ENCODE results near the gene DARS1.
"Not testable (repeated sequence)": the region's sequence is repeated elsewhere in the genome, so short reads cannot be mapped to it uniquely, and the experiment has no call there.

DARS1 gene

DNA sequence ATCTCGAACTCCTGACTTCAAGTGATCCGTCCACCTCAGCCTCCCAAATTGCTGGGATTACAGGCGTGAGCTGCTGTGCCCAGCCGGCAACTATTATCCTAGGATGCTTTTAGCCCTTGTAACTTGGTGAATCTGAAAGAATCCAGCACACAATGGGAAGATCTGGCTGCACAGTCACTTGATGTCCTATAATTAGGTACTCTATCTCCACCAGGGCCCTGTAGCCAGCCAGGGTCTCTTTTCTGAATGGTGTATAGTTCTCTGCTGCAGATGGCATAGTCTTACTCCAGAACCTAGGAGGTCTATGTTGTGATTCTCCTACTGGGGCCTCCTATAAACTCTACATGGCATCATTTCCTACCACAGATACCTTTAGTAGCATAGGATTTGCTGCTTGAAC, 95.3 kb downstream of the DARS1 start:
- H3K27ac ChIP-seq (ENCODE audit: extremely low read depth, low read depth, low read length): no peak overlapping the region
- ChIA-PET POLR2A (no interaction called here), CTCF (no interaction called here)
- no peaks in the 10 kb centered on the region for H3K36me3 ChIP-seq (ENCODE audit: control insufficient read depth in 2 of 2, insufficient read depth in 1 of 2, low read length in 2 of 2)
- no peaks in the 10 kb centered on the region for H3K4me1 ChIP-seq (ENCODE audit: control insufficient read depth, insufficient read depth, low read length)
- no peak overlapping the region for H3K4me3 ChIP-seq (ENCODE audit: low read depth, low read length)
- TF ChIP-seq GLI4 (tag by site-specific recombination; IDR thresholded peaks at IDR 0.05) (no peak), ZNF169 (tag by site-specific recombination; IDR thresholded peaks at IDR 0.05) (no peak), ZBTB1 (tag by site-specific recombination; IDR thresholded peaks at IDR 0.05) (no peak), ZNF544 (tag by site-specific recombination; IDR thresholded peaks at IDR 0.05) (no peak), ZNF19 (tag by site-specific recombination; IDR thresholded peaks at IDR 0.05; ENCODE audit: low read depth) (no peak), ZNF292 (tag by site-specific recombination; IDR thresholded peaks at IDR 0.05; ENCODE audit: borderline replicate concordance, low read depth) (no peak), ZNF629 (tag by site-specific recombination; IDR thresholded peaks at IDR 0.05) (no peak), TRIM28 (IDR thresholded peaks at IDR 0.05; ENCODE audit: borderline replicate concordance, low read length) (no peak), SCRT2 (tag by site-specific recombination; IDR thresholded peaks at IDR 0.05) (no peak), ZBTB48 (tag by site-specific recombination; IDR thresholded peaks at IDR 0.05) (no peak)
- TF ChIP-seq, protein P1, sequence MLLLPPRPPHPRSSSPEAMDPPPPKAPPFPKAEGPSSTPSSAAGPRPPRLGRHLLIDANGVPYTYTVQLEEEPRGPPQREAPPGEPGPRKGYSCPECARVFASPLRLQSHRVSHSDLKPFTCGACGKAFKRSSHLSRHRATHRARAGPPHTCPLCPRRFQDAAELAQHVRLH (tag by site-specific recombination; IDR thresholded peaks at IDR 0.05): no peak
- no peaks in the 10 kb centered on the region for H3K9me3 ChIP-seq (ENCODE audit: control insufficient read depth, insufficient read depth, low read depth, low read length)

DNA sequence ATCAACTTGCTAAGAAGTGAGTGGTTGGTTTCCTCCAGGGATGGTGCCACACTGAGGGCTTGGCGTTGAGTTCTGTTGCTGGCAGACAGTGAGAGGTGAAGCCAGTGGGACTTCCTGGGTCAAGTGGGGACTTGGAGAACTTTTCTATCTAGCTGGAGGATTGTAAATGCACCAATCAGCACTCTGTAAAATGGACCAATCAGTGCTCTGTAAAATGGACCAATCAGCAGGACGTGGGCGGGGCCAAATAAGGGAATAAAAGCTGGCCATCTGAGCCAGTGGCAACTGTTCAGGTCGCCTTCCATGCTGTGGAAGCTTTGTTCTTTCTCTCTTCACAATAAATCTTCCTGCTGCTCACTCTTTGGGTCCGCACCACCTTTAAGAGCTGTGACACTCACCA, 96.8 kb downstream of the DARS1 start:
- H3K4me3 ChIP-seq (ENCODE audit: low read depth, low read length); H3K4me1 ChIP-seq (ENCODE audit: control insufficient read depth, insufficient read depth, low read length); H3K36me3 ChIP-seq (ENCODE audit: control insufficient read depth in 2 of 2, insufficient read depth in 1 of 2, low read length in 2 of 2); H3K27ac ChIP-seq (ENCODE audit: extremely low read depth, low read depth, low read length); H3K9me3 ChIP-seq (ENCODE audit: control insufficient read depth, insufficient read depth, low read depth, low read length); POLR2A ChIA-PET: not testable (repeated sequence)
- CTCF ChIA-PET: interaction anchor here (0.6 to 1.1 kb wide), 2 partner anchors 10 to 25 kb away, joined by 3 to 4 read pairs; no protein-coding TSS in a partner anchor

DNA sequence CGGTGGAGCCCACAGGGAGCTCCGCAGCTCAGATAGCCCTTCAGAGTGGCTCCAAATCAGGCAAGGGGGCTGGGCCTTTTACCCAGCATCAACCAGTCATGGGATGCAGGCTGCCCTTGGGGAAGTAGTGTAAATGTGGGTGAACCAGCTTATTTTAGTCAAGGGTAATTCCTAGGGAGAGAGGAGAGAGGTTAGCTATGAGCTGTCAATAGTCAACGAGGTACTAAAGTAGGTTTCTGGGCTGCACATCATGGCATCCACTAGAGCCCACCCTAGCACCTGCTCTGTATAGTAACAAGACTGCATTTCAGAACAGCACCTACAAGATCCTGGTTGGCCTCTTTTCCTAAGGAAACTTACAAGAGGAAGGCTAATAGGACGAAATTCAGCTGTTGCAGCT, 99.7 kb downstream of the DARS1 start:
- Histone ChIP-seq H3K9me3 (ENCODE audit: control insufficient read depth, insufficient read depth, low read depth, low read length) (no peaks in the 10 kb centered on the region), H3K4me3 (ENCODE audit: low read depth, low read length) (no peak overlapping the region), H3K4me1 (ENCODE audit: control insufficient read depth, insufficient read depth, low read length) (no peaks in the 10 kb centered on the region), H3K27ac (ENCODE audit: extremely low read depth, low read depth, low read length) (no peak overlapping the region), H3K36me3 (ENCODE audit: control insufficient read depth in 2 of 2, insufficient read depth in 1 of 2, low read length in 2 of 2) (no peaks in the 10 kb centered on the region)
- POLR2A ChIA-PET: no interaction called here
- CTCF ChIA-PET: interaction anchor here (0.6 kb wide), 1 partner anchor 16 kb away, joined by 3 read pairs; no protein-coding TSS in a partner anchor
- no peak for TF ChIP-seq ZBTB7A (tag by site-specific recombination; IDR thresholded peaks at IDR 0.05; ENCODE audit: low read depth)
- TF ChIP-seq, protein P2, sequence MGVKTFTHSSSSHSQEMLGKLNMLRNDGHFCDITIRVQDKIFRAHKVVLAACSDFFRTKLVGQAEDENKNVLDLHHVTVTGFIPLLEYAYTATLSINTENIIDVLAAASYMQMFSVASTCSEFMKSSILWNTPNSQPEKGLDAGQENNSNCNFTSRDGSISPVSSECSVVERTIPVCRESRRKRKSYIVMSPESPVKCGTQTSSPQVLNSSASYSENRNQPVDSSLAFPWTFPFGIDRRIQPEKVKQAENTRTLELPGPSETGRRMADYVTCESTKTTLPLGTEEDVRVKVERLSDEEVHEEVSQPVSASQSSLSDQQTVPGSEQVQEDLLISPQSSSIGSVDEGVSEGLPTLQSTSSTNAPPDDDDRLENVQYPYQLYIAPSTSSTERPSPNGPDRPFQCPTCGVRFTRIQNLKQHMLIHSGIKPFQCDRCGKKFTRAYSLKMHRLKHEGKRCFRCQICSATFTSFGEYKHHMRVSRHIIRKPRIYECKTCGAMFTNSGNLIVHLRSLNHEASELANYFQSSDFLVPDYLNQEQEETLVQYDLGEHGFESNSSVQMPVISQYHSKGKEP (tag by site-specific recombination; IDR thresholded peaks at IDR 0.05): no peak
- no peak for TF ChIP-seq HOXA7 (CRISPR knock-in tag; IDR thresholded peaks at IDR 0.05; ENCODE audit: borderline replicate concordance)
- TF ChIP-seq KLF16 (tag by site-specific recombination; IDR thresholded peaks at IDR 0.05): no peak
- TF ChIP-seq ZBTB21 (tag by site-specific recombination; IDR thresholded peaks at IDR 0.05): no peak
- TF ChIP-seq RBAK (tag by site-specific recombination; IDR thresholded peaks at IDR 0.05): no peak
- TF ChIP-seq, protein P3, sequence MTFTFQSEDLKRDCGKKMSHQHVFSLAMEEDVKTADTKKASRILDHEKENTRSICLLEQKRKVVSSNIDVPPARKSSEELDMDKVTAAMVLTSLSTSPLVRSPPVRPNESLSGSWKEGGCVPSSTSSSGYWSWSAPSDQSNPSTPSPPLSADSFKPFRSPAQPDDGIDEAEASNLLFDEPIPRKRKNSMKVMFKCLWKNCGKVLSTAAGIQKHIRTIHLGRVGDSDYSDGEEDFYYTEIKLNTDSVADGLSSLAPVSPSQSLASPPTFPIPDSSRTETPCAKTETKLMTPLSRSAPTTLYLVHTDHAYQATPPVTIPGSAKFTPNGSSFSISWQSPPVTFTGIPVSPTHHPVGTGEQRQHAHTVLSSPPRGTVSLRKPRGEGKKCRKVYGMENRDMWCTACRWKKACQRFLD (tag by site-specific recombination; IDR thresholded peaks at IDR 0.05): no peak
- TF ChIP-seq TCF7L2 (IDR thresholded peaks at IDR 0.05; ENCODE audit: borderline replicate concordance, low read depth, low read length): no peak
- TF ChIP-seq OVOL3 (tag by site-specific recombination; IDR thresholded peaks at IDR 0.05): no peak
- TF ChIP-seq ZNF596 (tag by site-specific recombination; IDR thresholded peaks at IDR 0.05): no peak
- no peak for TF ChIP-seq SCRT2 (tag by site-specific recombination; IDR thresholded peaks at IDR 0.05)
- TF ChIP-seq GLI2 (tag by site-specific recombination; IDR thresholded peaks at IDR 0.05; ENCODE audit: borderline replicate concordance, low read depth): no peak
- TF ChIP-seq, protein P4, sequence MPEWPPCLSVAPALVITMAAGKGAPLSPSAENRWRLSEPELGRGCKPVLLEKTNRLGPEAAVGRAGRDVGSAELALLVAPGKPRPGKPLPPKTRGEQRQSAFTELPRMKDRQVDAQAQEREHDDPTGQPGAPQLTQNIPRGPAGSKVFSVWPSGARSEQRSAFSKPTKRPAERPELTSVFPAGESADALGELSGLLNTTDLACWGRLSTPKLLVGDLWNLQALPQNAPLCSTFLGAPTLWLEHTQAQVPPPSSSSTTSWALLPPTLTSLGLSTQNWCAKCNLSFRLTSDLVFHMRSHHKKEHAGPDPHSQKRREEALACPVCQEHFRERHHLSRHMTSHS (tag by site-specific recombination; IDR thresholded peaks at IDR 0.05): no peak
- no peak for TF ChIP-seq BCL11B (tag by site-specific recombination; IDR thresholded peaks at IDR 0.05; ENCODE audit: low read depth)
- no peak for TF ChIP-seq ZFHX2 (tag by site-specific recombination; conservative IDR thresholded peaks at IDR 0.05)
- no peak for TF ChIP-seq ZNF132 (tag by site-specific recombination; IDR thresholded peaks at IDR 0.05; ENCODE audit: borderline replicate concordance)
- TF ChIP-seq ZNF677 (tag by site-specific recombination; IDR thresholded peaks at IDR 0.05): no peak
- TF ChIP-seq, protein P5, sequence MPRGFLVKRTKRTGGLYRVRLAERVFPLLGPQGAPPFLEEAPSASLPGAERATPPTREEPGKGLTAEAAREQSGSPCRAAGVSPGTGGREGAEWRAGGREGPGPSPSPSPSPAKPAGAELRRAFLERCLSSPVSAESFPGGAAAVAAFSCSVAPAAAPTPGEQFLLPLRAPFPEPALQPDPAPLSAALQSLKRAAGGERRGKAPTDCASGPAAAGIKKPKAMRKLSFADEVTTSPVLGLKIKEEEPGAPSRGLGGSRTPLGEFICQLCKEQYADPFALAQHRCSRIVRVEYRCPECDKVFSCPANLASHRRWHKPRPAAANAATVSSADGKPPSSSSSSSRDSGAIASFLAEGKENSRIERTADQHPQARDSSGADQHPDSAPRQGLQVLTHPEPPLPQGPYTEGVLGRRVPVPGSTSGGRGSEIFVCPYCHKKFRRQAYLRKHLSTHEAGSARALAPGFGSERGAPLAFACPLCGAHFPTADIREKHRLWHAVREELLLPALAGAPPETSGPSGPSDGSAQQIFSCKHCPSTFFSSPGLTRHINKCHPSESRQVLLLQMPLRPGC (tag by site-specific recombination; IDR thresholded peaks at IDR 0.05): no peak
- no peak for TF ChIP-seq ZNF426 (tag by site-specific recombination; IDR thresholded peaks at IDR 0.05)

Data from HEK293 (cell line).